Renal pelvis (tissue), 4 donors: Measurements from ENCODE around the gene SEMA4D. TPM values are rescaled to one million over a fixed set of nuclear protein-coding genes. Genes with fewer than 3 reads are reported as not detected.

ENCODE experiments used
- DNase-seq: peaks from one replicate; pipeline ENCODE4 v3.0.0-alpha.2; 2013
- polyA plus RNA-seq, 3 donors: library from polyadenylated mRNA; unstranded; fragments of 120-200 nt; gene quantifications; one replicate each; pipeline ENCODE4 v1.2.1, GENCODE V29; 2013; ENCODE audit not compliant: insufficient read length in 3 of 3

Gene SEMA4D
- polyA plus RNA-seq, 3 donors = 48.5 to 67.5 (median 64.1) TPM

DNA sequence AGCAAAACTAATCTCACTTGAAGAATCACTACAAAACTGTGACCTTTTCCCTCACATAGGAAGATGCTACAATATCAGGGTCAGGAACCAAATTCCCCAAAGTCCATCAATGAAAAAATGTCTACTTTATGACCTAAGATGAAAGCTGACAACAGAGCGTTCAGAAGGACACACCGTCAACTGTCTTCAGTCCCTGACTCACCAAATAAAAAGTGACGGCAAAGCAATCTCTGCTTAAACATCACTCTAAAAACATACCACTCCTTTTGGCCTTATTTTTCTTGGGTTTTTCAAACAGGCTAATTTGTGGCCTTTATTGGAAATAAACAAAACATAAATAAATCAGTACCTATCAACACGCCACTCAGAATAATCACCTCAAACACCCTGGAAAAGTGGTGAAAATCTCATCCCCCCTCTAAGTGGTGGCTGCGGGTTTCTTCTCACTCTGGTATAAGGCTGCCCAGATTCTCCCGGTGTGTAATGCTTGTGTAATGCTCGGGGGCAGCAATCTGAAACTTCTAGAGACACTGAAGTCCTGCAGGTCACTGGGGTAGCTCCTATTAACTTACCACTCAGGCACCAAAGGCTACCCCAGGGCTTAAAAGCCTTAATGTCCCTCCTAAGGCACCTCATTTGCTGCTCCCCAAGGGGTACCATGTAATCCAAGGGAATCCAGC is 29.5 kb downstream of the SEMA4D start:
- no peak for DNase-seq

DNA sequence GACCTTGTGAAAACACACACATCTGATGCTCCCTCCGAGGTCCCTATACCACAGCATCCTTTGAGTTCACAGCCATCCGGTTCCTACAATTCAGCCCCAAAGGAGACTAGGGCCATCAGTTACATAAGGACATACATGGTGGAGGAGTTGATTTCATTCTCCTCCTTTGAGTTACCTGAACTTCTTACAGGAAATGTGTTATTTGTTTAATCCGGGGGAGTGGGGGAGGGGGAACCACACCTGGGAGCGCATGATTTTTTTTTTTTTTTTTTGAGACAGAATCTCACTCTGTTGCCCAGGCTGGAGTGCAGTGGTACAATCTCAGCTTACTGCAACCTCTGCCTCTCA is 30.7 kb downstream of the SEMA4D start:
- no peak for DNase-seq

DNA sequence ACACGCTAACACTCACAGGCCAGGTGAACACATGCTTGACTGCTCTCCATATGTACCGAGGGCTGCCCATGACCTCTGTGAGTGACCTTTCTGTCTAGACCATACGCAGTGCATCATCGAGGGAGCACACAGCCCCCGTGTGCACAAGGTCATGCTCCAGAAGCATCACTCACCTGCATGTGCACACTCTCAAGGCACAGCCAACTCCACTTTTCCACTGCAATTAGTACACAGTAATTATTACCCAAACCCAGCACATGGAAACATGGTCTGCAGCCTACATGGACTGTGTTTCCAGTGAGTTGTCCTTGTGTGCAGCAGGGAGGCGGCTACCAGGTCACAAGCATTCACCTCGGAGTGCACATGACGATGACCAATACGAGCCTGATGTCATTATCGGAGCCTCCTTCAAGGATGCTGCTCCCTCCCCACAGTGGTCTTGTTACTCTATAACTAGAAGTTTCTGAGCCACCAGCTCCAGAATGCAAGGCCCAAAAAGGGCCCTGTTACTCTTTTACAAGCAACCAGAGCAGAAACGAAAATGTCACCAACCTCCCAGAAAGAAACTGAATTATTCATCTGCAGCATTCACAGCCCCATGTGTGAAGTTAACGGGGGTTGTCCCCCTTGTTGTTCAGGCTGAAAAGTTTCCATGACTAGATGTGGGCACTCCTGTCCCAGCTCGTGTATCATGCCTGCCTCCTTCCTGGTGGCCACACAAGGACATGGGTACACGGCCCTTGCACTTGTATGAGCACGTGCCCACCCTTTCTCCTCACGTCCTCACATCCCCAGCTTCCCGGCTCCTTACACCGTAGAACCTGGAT is 31.2 kb downstream of the SEMA4D start:
- DNase-seq = no peak

DNA sequence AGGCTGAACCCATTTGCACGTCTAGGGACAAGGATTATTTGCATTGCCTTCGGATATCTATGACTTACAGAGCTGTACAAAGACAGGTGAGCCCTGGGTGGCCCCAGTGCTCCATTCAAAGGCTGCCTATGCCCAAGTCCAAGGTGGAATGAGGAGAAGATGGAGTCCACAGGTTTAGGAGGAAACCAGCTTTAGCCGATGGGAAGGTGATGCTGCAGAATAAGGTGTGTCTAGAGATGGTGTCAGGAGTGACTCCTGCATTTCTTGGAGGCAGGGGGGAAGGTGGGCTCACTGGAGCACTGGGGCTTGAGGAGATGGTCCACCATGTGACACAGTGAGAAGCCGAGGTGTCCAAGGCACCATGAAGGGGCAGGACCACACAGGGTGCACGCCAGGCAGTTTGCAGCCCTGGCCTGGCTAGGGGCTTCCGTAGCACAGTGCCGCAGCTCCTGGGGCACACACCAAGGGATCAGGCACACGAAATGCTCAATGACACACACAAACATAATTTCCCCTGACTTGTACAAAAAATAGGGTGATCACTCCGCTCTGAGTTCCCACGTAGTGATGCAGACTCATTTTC is 32.1 kb downstream of the SEMA4D start:
- DNase-seq = no peak

DNA sequence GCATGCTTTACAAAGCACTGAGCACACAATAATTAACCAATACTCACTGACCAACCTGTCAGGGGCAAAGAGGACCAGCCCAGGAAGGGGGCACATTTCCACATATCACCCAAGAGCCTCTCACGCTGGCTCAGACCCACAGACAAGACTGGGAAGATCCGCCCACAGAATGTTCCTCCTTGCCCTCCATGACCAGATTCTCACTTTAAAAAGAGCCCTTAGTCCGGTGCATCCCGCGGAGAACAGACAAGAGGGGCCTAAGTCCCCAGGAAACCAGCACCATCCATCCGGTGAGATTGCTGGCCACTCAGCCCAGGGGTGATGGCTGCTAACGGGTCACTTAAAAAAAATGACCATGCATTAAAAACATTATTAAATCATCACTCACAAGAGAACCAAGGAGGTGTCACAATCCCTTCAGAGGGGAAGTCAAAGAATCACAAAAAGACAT is 32.9 kb downstream of the SEMA4D start:
- DNase-seq = no peak

DNA sequence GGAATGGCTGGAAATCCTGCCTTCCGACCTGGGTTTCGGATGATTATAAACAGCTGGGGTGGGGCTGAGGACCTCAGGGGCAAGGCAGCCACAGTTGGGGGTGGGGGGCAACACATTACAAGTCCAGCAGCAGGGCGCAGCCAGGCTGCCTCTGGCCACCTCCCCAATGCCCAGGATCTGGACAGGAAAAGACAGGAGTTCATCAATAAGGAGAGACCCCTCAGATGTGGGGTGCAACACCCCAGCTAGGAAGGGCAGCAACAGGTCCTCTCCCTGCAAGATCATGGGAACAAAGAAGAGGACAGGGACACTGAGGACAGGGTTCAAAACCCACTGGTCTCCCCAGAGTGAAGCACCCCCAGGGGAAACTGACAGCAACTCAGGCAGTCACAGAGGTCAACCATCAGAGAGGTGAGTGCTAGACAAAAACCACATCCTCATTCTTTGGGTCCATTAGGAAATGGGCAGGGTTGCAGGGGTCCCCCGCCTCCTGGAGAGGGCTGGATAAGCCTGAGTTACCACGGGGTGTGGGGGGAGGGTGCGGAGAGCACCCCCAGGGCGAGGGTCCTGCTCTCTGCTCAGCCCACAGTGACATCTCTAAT is 33.5 kb downstream of the SEMA4D start:
- no peak for DNase-seq

DNA sequence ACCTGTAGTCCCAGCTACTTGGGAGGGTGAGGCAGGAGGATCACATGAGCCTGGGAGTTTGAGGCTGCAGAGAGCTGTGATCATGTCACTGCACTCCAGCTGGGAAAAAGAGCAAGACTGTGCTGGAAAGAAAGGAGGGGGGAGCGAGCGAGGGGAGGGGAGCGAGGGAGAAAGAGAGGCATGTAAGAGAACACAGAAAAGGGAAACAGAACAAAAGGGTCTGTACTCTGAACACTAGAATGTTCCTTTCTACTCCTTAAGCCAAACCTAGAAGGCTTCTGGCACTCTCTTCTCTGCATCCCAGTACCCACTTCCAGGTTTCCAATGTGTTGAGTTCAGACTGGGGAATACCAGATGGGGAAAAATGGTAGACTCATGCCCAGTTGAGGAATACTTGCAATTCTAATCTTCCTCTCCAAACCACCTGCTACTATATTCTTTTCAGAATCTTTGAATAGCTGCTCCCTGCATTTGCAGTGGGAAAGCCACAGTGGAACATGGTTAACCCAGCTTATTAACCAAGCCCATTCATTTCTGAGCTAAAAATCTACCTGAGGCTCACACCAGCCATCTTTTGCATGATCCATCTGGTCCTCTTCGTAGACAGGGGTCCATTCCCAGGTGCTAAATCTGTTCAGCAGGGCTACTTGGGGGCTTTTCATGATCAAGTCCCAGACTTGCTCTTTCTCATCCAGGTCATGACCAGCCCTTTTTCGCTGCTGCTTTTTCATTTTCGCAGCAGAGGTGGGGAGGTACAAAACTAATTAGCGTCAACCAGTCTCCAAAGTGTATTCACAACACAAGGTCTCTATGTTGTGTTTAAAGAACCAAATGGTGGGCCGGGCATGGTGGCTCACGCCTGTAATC is 34.9 kb downstream of the SEMA4D start:
- DNase-seq = no peak

DNA sequence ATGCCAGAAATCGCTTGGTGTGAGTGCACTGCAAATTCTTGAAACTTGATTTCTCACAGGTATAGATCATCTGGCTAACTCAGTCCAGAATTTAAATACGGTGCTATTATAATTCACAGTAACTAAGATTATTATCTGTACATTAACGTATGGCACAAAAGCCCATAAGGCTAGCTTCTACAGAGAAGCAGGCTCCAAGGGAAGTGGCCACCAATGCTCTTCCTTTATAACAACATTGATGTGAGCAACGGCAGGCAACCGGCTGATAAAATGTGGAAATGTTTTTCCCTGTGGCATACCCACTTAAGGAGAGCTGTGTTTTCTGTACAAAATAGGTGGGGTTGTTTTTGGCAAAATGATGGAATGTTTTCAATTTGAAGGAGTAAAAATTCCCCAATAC is 35.7 kb downstream of the SEMA4D start:
- no peak for DNase-seq

DNA sequence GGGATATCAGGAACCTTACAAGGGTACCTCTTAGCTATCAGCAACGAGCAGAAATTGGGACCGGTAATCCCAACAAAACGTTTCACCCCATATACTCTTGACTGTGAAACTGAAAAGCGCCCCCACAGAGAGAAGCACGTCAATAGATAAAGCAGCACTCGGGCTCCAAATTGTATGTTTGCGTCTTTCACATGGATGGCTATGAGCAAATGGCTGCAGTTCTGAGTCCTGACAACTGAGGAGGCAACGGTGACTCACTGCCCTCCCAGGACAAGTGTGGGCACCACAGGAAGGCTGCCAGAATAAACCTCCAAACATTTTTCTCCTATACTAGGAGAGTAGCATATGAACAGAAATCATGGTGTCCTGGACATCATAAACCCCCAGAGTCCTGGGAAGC is 36.6 kb downstream of the SEMA4D start:
- DNase-seq = no peak

DNA sequence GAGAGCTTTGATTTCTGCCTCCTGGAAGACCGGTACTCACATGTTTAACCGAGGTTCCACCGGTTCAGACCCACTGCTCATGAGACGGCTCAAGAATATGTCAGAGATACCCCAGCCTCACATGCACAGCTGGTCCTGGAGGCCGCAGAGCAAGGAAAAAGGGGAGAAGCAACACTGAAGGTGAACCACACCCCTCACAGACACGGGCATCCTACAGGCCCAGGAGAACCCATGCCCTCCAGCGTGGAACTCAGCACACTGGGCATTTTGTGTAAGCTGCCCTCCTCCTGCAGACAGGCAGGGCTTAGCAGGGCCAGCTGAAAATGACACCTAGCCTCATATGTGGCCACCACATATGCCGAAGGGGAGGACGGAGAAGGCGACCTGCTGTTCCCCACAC is 37.4 kb downstream of the SEMA4D start:
- no peak for DNase-seq

DNA sequence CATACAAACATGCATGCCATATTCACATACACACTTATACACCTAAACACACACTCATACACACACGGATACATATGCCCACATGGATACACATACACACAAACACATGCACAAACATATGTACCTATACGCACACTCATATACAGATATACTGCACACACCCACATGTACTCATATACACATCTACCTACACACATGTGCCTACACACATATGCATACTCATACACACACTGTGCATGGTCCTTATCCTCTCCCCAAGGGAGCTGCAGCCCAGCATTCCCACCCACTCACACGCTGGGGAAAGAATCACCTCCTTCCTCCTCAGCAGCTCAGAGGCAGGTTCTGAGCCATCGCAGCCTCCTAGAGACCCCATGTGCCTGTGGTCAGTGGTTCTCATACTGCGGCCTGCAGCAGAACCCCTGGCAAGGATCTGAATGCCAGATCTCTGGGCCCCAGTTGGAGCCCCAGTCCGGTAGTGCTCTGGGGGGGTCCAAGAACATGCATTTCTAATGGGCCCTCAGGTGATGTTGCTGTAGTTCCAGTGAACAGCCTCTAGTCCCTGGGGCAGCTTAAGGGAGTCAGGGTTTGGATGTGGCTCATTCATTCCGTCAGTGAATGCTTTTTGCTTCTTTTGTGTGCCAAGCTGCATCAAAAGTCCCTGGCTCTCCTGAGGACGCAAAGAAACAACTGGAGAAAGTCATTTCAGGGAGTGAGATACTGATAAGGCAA is 39.0 kb downstream of the SEMA4D start:
- DNase-seq = no peak

DNA sequence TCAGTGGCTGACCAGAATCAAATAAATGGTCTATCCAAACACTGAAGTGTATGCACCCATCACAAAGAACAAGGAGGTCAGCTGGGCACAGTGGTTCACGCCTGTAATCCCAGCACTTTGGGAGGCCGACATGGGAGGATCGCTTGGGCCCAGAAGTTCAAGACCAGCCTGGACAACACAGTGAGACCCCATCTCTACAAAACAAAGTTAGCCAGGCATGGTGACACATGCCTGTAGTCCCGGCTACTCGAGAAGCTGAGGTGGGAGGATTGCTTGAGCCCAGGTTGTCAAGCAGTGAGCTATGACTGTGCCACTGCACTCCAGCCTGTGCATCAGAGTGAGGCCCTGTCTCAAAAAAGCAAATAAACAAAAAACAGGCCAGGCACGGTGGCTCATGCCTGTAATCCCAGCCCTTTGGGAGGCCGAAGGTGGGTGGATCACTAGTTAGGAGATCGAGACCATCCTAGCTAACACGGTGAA is 40.5 kb downstream of the SEMA4D start:
- DNase-seq = no peak

DNA sequence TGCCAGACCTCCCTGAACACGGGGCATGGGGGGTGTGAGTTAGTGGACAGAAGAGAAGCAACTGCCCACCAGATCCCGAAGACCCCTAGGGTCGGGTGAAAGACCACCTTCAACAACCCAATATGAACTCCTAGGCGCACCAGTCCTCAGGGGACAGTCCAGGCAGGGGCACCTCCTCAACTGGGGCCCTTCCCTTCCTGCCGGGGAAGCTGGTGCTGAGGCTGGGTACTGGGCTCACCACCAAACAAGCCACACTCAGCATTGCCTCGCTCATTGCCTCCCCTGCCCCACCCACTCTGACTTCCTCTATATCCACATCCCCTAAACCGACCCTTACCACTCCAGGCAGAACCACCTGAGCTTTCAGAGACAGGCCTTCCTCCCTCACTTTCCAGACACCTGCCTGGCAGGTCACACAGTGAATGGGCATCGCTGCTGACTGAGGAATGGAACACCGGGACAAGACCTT is 42.5 kb downstream of the SEMA4D start:
- no peak for DNase-seq

DNA sequence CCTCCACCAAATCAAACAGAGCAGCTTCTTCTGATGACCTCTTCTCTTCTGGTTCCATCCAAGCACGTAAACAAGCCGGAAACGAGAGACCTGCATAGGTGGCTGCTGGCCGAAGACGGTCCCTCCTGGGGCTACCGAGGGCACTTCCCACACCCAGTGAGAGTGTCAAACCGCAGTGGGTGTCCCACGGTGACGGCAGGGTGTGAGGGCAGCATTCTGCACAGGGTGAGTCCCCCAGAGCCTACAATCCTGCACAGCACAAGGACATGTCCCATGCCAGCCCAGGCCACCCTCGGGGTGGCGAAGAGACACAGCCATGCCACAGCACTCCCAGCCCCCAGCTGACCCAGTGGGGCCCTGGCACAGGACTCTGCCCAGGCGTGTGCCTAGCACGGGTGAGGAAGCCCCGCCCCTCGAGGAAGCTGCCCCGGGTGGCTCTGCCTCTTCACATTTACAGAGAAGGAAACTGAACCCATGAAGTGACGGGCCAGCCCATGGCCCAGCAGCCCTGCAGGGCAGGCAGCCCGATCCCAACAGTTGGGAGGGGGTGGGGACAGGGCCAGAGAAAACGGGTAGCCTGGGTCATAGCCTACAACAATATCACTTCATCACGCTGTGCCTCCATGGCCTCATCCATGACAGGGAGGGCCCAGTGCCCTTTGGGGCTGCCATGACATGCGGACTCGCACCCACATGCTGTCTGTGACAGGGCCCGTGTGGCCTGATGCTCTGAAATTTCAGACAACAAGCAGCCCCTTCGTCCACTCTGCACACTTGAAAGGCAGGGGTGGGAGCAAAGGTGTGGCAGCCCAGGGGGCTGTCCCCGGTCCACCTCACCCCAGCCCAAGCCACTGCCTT is 43.2 kb downstream of the SEMA4D start:
- DNase-seq = no peak

DNA sequence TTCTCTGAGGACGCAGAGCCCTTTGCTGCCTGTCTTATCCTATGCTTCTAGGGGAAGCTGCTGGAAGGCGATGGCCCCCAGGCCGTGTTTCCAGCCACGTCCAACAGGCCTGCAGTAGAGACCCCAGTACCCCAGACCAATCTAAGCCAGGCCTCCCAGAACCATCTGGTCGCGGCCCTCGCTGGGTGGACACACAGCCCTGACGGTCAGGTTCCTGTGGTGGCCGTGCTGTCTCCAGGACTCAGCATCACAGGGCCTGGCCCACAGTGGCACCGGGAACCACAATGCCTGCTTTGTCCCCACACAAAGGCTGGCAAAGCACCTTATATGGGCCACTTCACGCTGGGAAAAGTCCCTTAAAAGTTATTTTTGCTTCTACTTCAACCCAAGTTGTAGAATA is 44.5 kb downstream of the SEMA4D start:
- no peak for DNase-seq

DNA sequence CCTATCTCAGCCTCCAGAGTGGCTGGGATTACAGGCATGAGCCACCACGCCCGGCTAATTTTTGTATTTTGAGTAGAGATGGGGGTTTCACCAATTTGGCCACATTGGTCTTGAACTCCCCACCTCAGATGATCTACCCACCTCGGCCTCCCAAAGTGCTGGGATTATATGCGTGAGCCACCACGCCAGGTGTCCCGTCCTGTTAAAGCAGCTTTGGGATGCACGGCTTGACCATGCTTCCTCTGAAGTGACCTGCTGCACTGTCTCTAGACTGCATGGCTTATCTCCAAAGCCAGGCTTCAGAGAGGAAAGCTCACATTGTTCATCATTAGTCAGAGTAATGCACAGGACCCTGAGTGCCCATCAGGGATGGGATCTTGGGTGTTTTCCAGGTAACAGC is 45.4 kb downstream of the SEMA4D start:
- DNase-seq = no peak

DNA sequence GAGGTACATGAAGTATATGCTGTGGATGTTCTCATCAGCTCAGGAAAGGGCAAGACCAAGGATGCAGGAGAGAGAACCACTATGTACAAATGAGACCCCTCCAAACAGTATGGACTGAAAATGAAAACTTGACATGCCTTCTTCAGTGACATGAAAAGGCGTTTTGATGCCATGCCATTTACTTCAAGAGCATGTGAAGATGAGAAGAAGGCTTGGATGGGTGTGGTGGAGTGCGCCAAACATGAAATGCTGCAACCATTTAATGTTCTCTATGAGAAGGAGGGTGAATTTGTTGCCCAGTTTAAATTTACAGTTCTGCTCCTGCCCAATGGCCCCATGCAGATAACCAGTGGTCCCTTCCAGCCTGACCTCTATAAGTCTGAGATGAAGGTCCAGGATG is 47.7 kb downstream of the SEMA4D start:
- no peak for DNase-seq

DNA sequence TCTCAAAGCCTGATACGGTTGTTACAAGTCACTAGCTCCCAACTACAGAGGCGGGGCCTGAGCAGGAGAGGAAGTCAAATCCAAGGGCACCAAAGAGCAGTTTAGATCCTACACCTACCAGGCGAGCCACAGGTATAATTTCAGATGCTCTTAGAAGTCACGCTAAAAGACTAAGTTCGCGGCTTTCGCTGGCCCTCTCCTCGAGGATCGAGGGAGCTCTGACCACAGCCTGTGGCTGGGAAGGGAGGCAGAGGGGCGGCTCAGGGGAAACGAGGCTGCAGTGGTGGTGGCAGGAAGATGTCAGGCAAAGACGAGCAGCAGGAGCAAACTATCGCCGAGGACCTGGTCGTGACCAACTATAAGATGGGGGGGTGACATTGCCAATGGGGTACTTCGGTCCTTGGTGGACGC is 48.6 kb downstream of the SEMA4D start:
- no peak for DNase-seq

DNA sequence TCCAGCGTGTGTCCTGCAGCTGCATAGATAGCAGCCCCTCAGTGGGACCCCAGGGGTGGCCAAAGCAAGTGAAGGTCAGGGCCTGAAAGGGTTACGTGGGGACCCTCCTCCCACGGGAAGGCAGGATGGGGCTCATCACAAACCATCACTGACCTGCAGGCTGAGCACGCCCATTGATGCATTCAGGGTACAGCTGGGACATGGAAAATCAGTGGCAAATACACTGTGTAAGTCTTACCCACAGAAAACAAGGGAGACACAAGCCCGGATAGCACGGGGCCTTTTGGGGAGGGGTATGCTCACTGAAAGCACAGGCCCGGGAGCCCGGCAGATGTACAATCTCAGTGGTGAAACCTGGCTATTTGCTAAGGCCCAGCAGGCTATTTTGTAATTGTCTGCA is 49.1 kb downstream of the SEMA4D start:
- DNase-seq = no peak

DNA sequence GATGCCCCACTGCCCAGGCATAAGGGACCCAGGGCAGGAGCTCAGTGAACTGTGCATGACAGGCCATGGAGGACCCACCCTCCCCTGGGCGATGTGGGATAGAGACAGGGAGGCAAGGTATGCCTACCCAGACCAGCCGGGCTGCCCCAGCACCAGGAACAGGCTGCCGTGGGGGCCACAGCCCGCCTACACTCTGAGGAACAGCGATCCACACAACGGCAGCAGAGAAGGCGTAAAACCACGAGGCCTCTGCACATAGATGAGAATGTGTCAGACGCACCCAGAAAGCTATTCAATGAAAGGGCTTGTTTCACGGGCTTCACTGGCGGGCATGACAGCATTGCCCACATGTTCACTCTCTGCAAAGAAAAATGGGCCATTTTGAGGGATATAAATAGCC is 49.5 kb downstream of the SEMA4D start:
- no peak for DNase-seq
